GM12891 (cell line): ENCODE data around the gene PPM1D.

Experiments used
- PAX5 ChIP-seq: IDR thresholded peaks from 2 replicates; pipeline ENCODE4 v1.6.1; 2011; ENCODE audit warnings: low read length, moderate library complexity, mild to moderate bottlenecking; ENCODE audit not compliant: insufficient read depth, severe bottlenecking
- POLR2A ChIP-seq: IDR thresholded peaks from 2 replicates; pipeline ENCODE4 v1.6.1; 2011; ENCODE audit warnings: low read depth, low read length, control low read depth
- POLR2AphosphoS5 ChIP-seq: IDR thresholded peaks from 2 replicates; pipeline ENCODE4 v1.6.1; 2011; ENCODE audit warnings: low read depth, low read length, control low read depth
- POU2F2 ChIP-seq: IDR thresholded peaks from 2 replicates; pipeline ENCODE4 v1.6.1; 2011; ENCODE audit warnings: low read depth, mild to moderate bottlenecking, control low read depth, low read length, moderate library complexity
- SPI1 ChIP-seq: IDR thresholded peaks from 2 replicates; pipeline ENCODE4 v1.6.1; 2011; ENCODE audit warnings: low read depth, low read length, control low read depth
- TAF1 ChIP-seq: IDR thresholded peaks from 2 replicates; pipeline ENCODE4 v1.6.1; 2011; ENCODE audit warnings: low read depth, low read length, control low read depth

DNA sequence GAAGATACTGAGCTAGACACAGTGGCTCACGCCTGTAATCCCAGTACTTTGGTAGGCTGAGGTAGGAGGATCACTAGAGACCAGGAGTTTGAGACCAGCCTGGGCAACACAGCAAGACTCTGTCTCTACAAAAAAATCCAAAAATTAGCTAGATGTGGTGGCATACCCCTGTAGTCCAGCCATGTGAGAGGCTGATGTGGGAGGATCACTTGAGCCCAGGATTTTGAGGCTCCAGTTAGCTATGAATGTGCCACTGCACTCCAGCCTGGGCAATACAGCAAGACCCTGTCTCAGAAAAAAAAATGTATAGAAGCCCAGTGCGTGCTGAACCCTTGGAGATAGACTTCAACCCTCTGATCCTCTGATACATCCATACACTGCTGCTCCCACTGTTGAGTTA is 7.2 kb upstream of the PPM1D start:
- TF ChIP-seq POLR2A (no peak), SPI1 (no peak), POLR2AphosphoS5 (no peak), TAF1 (no peak), PAX5 (no peak), POU2F2 (no peak)
